Amniotic stem cell (primary cell): ENCODE measurements around the gene TRMT61A.
"Not testable (repeated sequence)": the region's sequence is repeated elsewhere in the genome, so short reads cannot be mapped to it uniquely, and the experiment has no call there.

ENCODE experiments used
- DNase-seq: peaks from one replicate; lab custom pipeline; 2025; lab: John Stamatoyannopoulos, UW

The TRMT61A gene

DNA sequence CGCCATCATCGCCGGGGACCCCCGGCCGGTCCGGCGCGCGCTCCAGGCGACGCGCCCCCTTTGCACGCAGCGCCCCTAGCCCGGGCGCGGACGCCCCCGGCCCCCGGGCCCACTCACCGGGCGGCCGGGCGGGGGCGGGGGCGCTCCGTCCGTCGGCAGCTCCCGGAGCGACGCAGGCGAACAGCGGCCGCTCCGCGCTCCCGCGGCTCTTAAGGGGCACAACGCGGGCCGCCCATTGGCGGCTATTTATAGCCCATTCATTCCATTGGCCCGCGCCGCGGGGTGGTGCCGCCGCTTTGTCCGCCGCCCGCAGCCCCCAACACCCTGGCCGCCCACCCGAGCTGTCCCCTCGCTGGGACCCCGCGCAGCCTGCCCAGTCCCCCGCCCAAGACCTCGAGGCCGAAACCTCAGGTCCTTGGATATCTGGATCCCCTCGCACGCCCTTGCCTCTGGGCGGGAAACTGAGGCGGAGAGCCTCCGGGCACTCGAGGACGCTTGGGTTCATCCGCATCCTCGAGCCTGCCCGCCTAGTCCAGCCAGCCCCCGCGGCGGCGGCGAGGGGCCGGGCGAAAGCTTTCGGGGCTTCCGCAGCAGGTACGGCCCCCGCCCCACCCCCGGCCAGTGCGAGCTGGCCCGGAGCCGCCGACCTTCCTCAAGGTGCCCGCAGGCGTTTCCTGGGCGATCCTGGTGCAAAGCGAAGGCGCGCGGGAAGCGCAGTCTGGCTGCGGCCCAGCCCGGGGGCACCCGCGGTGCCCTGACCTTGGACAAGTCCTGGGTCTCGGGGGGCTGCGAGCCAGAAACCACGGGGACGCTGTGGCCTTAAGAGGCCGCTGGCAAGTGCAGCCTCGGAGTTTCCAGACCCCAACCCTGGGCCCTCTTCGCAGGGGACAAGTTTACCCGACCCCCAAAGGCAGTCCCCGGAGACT is 6.1 kb upstream of the TRMT61A start, which contains the start of gene CKB:
TSS of gene CKB (minus strand) at position 182 of the 926 bp plus-strand sequence. CDS start 337 bp downstream, outside the sequence.
- DNase-seq, result no peak

DNA sequence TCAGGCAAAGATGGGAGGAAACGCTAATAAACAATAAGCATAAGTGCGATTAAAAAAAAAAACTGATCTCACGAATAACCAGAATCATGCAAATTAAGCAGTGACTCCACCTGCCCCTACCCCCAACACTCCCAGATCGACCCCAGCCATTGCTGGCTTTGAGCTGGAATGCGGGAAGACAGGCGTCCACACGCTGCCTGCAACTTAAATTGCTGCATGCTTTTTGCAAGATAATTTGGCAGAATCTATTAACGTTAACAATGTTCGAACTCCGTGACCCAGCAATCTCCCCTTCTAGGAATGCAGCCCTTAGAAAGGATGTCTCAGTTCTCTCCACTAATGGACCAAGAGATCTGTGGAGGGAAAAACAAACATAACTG is 5.4 kb upstream of the TRMT61A start:
- no peak for DNase-seq

GRCh38 chr14:103524002-103524935 is 4.7 kb upstream of the TRMT61A start:
- DNase-seq, result no peak

- not testable (repeated sequence) for DNase-seq
Measured at GRCh38 chr14:103525430-103526246, 3.4 kb upstream of the TRMT61A start.

GRCh38 chr14:103526247-103526913 is 2.6 kb upstream of the TRMT61A start:
- DNase-seq, result no peak

- no peak for DNase-seq
Measured at GRCh38 chr14:103526914-103527248, 2.1 kb upstream of the TRMT61A start.

GRCh38 chr14:103527408-103528145 is 1.4 kb upstream of the TRMT61A start:
- DNase-seq, result no peak

DNA sequence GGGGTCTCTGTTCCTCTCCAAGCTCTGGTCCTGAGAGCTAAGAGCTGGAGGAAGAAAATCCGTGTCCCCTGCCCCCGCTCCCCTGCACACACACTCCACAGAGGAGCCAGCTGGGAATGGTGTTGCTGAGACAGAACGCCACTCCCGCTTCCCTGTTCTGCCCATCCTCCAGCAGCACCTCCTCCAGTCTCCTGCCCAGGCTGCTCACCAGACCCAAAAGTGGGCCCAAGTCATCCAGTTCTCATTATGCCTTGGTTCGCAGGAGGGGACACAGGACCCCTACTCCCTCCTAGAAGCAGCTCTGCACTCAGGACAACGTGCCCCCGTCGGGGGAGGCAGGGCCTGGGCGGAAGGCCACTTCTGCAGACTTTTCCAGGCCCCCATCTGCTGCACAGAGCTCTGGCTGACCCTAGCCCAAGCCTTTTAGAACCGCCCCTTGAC is 830 bp upstream of the TRMT61A start:
- no peak for DNase-seq

DNA sequence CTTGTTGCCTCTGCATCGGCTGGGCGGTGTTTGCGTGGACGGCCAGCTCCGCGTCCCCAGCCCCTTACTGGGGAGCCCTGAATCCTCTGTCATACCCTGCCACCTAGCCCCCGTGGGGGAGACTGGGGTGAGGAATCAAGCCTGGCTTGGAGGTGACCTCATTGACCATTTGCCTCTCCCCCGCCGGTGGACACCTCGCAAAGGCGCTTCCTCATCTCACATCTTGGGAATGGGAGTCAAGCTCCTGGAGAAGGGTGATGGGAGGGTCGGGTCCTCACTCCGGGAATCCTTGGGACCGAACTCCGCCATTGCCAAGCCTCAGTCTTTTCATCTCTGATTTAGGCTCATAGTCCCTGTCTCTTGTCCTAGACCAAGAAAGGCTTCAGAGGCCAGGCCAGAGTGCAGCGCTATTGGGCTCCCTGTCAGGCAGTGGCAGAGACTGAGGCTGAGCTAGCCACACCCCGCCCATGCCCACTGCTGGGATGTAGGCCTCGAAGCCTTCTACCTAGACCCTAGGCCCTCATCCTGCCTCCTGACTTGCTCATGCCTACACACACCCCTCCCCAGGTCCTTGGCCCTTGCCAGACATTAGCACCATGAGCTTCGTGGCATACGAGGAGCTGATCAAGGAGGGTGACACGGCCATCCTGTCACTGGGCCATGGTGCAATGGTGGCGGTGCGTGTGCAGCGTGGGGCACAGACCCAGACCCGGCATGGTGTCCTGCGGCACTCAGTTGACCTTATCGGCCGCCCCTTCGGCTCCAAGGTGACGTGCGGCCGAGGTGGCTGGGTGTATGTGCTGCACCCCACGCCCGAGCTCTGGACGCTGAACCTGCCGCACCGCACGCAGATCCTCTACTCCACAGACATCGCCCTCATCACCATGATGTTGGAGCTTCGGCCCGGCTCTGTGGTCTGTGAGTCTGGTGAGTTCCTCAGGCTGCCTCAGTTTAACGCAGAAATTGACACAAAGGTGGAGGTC is 678 bp downstream of the TRMT61A start:
- DNase-seq, result no peak

DNA sequence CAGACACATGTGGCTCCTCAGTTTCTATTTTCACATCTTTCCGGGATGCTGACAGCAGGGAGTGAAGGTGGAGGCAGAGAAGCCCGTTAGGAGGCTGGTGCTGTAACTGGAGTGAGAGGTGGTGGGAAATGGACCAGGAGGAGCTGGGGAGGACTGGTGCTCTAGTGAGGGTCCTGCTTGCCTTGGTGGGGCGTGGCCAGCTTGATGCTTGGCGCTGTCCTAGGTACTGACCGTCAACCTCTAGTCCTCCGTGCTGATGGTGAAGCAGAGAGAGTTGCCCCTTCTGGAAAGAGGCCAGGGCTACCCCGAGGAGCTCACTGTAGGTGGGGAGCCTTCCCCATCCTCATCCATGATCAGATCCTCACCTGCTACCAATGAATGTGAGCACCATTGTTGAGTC is 1.4 kb downstream of the TRMT61A start:
- no peak for DNase-seq

- no peak for DNase-seq
Measured at GRCh38 chr14:103530831-103531230, 1.8 kb downstream of the TRMT61A start.

DNA sequence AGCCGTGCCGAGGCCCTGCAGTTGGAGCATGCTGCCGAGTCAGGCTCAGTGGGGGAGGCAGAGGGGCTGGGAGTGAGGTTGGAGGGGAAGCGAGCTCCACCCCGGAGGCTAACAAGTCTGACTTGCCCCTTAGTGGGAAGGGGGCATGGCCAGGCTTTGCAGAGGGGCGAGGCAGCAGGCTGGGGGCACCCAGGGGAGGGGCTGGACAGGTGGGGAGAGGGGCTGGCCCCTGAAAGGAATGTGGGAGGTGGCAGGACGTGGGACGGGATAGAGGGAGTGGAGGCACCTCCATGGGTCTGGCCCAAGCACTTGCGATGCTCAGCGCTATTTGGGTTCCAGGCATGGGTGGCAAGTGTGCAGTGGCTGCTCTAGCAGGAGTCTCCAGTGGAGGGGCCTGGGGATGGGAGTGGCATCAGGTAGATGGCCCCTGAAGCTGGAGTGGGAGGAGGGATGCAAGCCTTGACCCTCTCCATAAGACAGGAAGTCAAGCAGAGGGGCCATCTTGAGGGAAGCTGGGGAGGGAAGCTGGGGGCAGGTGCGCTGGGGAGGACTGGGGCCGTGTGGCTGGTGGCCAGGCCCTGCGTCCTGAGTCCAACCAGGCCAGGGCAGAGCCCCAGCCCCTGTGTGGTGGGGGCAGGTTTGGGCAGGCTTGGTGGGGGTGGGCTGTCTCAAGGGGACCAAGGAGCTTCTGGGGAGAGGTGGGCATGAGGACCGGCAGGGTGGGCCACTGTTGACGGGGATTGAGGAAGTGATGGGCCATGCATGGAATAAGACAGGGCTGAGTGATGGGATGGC is 2.6 kb downstream of the TRMT61A start:
- no peak for DNase-seq

DNA sequence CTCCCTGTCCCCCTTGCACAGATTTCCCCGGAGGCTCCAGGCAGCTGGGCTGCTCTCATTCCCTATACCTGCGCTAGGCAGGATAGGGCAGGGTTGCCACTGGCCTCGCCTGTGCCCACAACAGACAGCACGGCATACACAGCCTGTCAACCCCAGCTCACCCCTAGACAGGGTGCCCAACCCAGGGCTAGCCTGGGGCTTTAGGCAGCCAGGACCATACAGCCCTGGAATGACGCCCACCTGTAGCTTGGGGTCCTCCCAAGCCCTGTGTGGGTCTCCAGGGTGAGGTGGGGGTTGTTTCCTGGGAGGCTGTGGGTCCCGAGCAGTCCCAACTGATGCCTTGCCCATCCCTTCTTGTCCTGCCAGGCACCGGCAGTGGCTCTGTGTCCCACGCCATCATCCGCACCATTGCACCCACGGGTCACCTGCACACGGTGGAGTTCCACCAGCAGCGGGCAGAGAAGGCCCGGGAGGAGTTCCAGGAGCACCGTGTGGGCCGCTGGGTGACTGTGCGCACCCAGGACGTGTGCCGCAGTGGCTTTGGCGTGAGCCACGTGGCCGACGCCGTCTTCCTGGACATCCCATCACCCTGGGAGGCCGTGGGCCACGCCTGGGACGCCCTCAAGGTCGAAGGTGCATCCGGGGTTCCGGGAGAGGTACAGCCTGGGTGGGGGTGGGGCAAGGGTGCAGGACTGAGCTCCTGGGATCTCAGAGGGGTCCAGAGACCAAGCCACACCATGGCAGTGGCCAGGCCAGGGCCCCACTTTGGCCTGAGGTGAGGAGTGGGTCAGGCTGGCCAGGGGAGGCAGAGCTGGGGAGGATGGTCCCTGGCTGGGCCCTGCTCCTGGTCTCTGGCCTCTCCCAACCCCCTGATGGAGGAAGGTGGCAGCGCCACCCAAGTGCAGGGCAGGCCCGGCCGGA is 3.5 kb downstream of the TRMT61A start:
- DNase-seq, result no peak

- no peak for DNase-seq
Measured at GRCh38 chr14:103533137-103533998, 4.4 kb downstream of the TRMT61A start.

GRCh38 chr14:103533999-103534575 is 5.1 kb downstream of the TRMT61A start:
- DNase-seq, result no peak

DNA sequence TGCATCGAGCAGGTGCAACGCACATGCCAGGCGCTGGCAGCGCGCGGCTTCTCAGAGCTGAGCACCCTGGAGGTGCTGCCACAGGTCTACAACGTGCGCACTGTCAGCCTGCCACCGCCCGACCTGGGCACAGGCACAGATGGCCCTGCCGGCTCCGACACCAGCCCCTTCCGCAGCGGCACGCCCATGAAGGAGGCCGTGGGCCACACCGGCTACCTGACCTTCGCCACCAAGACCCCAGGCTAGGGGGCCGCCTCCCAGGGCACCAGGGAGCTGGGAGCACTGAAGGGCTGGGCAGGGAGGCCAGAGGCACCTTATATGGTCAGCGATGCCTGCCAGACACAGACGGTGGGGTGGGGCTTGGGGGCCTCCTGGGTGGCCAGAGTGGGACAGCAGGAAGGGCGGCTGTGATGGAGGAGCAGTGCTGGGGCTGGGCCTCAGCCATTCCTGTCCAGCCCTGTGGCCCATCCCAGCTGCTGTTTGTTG is 5.6 kb downstream of the TRMT61A start:
- no peak for DNase-seq
